ENCODE data around the gene TERT.
"Not testable (repeated sequence)": the region's sequence is repeated elsewhere in the genome, so short reads cannot be mapped to it uniquely, and the experiment has no call there.

TERT gene

DNA sequence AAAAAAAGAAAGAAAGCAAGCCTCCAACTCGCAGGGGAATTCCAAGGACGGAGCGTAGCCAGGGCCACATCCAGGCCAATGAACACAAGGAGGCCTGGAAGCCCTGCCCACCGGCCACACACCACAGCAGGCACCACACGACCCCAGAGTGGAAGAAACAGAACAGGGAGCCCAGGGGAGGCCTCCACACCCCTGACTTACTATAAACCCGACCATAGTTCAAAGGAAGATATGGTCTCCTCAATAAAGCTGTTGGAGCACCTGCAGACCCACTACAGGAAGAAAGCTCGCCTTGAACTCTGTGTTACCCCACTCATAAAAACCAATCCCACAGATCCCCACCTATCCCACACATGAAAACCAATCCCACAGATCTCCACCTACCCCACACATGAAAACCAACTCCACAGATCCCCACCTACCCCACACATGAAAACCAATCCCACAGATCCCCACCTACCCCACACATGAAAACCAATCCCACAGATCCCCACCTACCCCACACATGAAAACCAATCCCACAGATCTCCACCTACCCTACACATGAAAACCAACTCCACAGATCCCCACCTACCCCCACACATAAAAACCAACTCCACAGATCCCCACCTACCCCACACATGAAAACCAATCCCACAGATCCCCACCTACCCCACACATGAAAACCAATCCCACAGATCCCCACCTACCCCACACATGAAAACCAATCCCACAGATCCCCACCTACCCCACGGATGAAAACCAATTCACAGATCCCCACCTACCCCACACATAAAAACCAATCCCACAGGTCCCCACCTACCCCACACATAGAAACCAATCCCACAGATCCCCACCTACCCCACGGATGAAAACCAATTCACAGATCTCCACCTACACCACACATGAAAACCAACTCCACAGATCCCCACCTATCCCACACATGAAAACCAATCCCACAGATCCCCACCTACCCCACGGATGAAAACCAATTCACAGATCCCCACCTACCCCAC, 19.2 kb downstream of the TERT start:
- WGBS (ENCODE audit: extremely low coverage, insufficient coverage, low lambda C conversion rate): no CpG with 5 or more reads among the region's 10 CpGs
- H3K4me3 ChIP-seq (ENCODE audit: low read length); H3K79me2 ChIP-seq (ENCODE audit: control insufficient read depth, insufficient read depth, low read length); H3K79me1 ChIP-seq (ENCODE audit: low read length); H2BK120ac ChIP-seq (ENCODE audit: low read depth, low read length); H4K5ac ChIP-seq (ENCODE audit: low read length); H4K8ac ChIP-seq (ENCODE audit: low read depth, low read length); H3K56ac ChIP-seq (ENCODE audit: low read length); H3K27ac ChIP-seq (ENCODE audit: low read depth, low read length); H2BK5ac ChIP-seq (ENCODE audit: low read length); H3K9ac ChIP-seq (ENCODE audit: low read length); H2AK5ac ChIP-seq (ENCODE audit: low read length); H3K18ac ChIP-seq (ENCODE audit: low read length); H3K23ac ChIP-seq (ENCODE audit: low read length); H3K4me1 ChIP-seq (ENCODE audit: control insufficient read depth, low read depth, low read length); H3K36me3 ChIP-seq (ENCODE audit: control insufficient read depth, insufficient read depth, low read length); DNase-seq; H2BK15ac ChIP-seq (replicated peaks; ENCODE audit: low read depth); H3K4me2 ChIP-seq (ENCODE audit: low read length); H3K27me3 ChIP-seq (ENCODE audit: insufficient read depth, low read length, poor library complexity); H3K4ac ChIP-seq (ENCODE audit: low read depth, low read length): not testable (repeated sequence)

DNA sequence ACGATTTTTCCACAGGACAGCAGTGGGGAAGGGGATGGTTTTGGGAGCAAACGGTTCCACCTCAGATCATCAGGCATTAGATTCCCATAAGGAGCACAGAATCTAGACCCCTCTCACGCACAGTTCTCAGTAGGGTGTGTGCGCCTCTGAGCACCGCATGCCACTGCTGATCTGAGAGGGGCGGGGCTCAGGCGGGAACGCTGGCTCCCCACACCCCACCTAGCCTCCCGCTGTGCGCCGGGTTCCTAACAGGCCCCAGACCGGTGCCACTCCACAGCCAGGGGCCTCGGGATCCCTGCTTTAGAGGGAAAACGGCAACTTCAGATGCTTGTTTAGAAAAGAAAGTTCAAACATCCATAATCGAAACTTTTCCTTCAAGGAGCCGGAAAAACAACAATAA, 20.4 kb downstream of the TERT start:
- no peak overlapping the region for H2BK5ac ChIP-seq (ENCODE audit: low read length)
- H3K4ac ChIP-seq (ENCODE audit: low read depth, low read length): no peak overlapping the region
- no peak overlapping the region for H3K23ac ChIP-seq (ENCODE audit: low read length)
- H3K79me2 ChIP-seq (ENCODE audit: control insufficient read depth, insufficient read depth, low read length): no peaks in the 10 kb centered on the region
- H3K27ac ChIP-seq (ENCODE audit: low read depth, low read length): no peak overlapping the region
- no peaks in the 10 kb centered on the region for H3K27me3 ChIP-seq (ENCODE audit: insufficient read depth, low read length, poor library complexity)
- no CpG with 5 or more reads among the region's 16 CpGs for WGBS (ENCODE audit: extremely low coverage, insufficient coverage, low lambda C conversion rate)
- no peak for DNase-seq
- no peak overlapping the region for H2BK15ac ChIP-seq (replicated peaks; ENCODE audit: low read depth)
- H4K8ac ChIP-seq (ENCODE audit: low read depth, low read length): no peak overlapping the region
- peaks cover 1% of the 10 kb centered on the region for H3K36me3 ChIP-seq (ENCODE audit: control insufficient read depth, insufficient read depth, low read length)
- no peak overlapping the region for H2AK5ac ChIP-seq (ENCODE audit: low read length)
- no peak overlapping the region for H3K4me3 ChIP-seq (ENCODE audit: low read length)
- H3K9ac ChIP-seq (ENCODE audit: low read length): no peak overlapping the region
- H3K56ac ChIP-seq (ENCODE audit: low read length): no peak overlapping the region
- H3K18ac ChIP-seq (ENCODE audit: low read length): no peak overlapping the region
- no peak overlapping the region for H4K5ac ChIP-seq (ENCODE audit: low read length)
- H3K79me1 ChIP-seq (ENCODE audit: low read length): no peaks in the 10 kb centered on the region
- no peak overlapping the region for H3K4me2 ChIP-seq (ENCODE audit: low read length)
- no peak overlapping the region for H2BK120ac ChIP-seq (ENCODE audit: low read depth, low read length)
- no peaks in the 10 kb centered on the region for H3K4me1 ChIP-seq (ENCODE audit: control insufficient read depth, low read depth, low read length)

DNA sequence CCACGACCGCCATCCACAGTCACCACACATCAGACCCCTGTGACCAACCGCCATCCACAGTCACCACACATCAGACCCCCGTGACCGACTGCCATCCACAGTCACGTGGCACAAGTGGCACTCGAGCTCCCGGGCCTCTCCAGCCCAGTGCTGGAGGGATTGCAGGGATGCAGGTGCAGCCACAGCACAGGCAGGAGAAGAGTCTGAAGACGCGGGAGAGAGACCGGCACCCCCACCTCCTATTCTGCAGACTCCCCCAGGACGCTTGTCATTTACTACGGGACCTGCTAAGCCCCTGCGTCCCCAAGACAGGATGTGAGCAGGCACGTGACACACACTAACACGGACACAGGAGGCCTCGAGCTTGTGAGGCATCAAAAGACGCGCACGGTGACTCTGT, 21.1 kb downstream of the TERT start:
- no peak overlapping the region for H2AK5ac ChIP-seq (ENCODE audit: low read length)
- H3K79me1 ChIP-seq (ENCODE audit: low read length): no peaks in the 10 kb centered on the region
- peaks cover 1% of the 10 kb centered on the region for H3K36me3 ChIP-seq (ENCODE audit: control insufficient read depth, insufficient read depth, low read length)
- no peak overlapping the region for H3K4ac ChIP-seq (ENCODE audit: low read depth, low read length)
- no peak overlapping the region for H2BK120ac ChIP-seq (ENCODE audit: low read depth, low read length)
- no CpG with 5 or more reads among the region's 20 CpGs for WGBS (ENCODE audit: extremely low coverage, insufficient coverage, low lambda C conversion rate)
- H4K8ac ChIP-seq (ENCODE audit: low read depth, low read length): no peak overlapping the region
- H3K27me3 ChIP-seq (ENCODE audit: insufficient read depth, low read length, poor library complexity): no peaks in the 10 kb centered on the region
- H3K4me2 ChIP-seq (ENCODE audit: low read length): no peak overlapping the region
- no peak for DNase-seq
- H3K9ac ChIP-seq (ENCODE audit: low read length): no peak overlapping the region
- no peak overlapping the region for H3K4me3 ChIP-seq (ENCODE audit: low read length)
- H2BK15ac ChIP-seq (replicated peaks; ENCODE audit: low read depth): no peak overlapping the region
- H3K4me1 ChIP-seq (ENCODE audit: control insufficient read depth, low read depth, low read length): no peaks in the 10 kb centered on the region
- no peak overlapping the region for H3K27ac ChIP-seq (ENCODE audit: low read depth, low read length)
- no peaks in the 10 kb centered on the region for H3K79me2 ChIP-seq (ENCODE audit: control insufficient read depth, insufficient read depth, low read length)
- no peak overlapping the region for H3K56ac ChIP-seq (ENCODE audit: low read length)
- no peak overlapping the region for H3K23ac ChIP-seq (ENCODE audit: low read length)
- H3K18ac ChIP-seq (ENCODE audit: low read length): no peak overlapping the region
- H2BK5ac ChIP-seq (ENCODE audit: low read length): no peak overlapping the region
- no peak overlapping the region for H4K5ac ChIP-seq (ENCODE audit: low read length)

DNA sequence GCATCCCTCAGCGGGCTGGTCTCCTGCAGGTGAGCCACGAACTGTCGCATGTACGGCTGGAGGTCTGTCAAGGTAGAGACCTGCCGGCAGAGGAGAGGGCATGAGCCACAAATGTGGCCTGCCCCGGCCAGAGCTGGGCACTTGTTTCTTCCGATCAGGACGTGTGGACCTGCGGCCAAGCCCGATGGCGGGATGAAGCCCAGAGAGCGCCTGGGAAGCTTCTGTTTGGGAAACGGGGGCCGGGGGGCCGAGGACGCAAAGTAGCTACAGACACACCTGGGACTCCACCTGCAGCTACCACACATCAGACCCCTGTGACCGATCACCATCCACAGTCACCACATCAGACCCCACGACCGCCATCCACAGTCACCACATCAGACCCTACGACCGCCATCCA, 22.7 kb downstream of the TERT start:
- H2BK120ac ChIP-seq (ENCODE audit: low read depth, low read length): no peak overlapping the region
- no peak overlapping the region for H3K56ac ChIP-seq (ENCODE audit: low read length)
- H3K4me3 ChIP-seq (ENCODE audit: low read length): no peak overlapping the region
- H3K36me3 ChIP-seq (ENCODE audit: control insufficient read depth, insufficient read depth, low read length): no peaks in the 10 kb centered on the region
- no peak overlapping the region for H4K5ac ChIP-seq (ENCODE audit: low read length)
- H3K79me2 ChIP-seq (ENCODE audit: control insufficient read depth, insufficient read depth, low read length): no peaks in the 10 kb centered on the region
- H2BK15ac ChIP-seq (replicated peaks; ENCODE audit: low read depth): no peak overlapping the region
- no peaks in the 10 kb centered on the region for H3K27me3 ChIP-seq (ENCODE audit: insufficient read depth, low read length, poor library complexity)
- no peaks in the 10 kb centered on the region for H3K4me1 ChIP-seq (ENCODE audit: control insufficient read depth, low read depth, low read length)
- no peak for DNase-seq
- no peak overlapping the region for H2BK5ac ChIP-seq (ENCODE audit: low read length)
- H3K4ac ChIP-seq (ENCODE audit: low read depth, low read length): no peak overlapping the region
- H3K27ac ChIP-seq (ENCODE audit: low read depth, low read length): no peak overlapping the region
- H3K9ac ChIP-seq (ENCODE audit: low read length): no peak overlapping the region
- H3K23ac ChIP-seq (ENCODE audit: low read length): no peak overlapping the region
- H4K8ac ChIP-seq (ENCODE audit: low read depth, low read length): no peak overlapping the region
- H3K4me2 ChIP-seq (ENCODE audit: low read length): no peak overlapping the region
- H3K18ac ChIP-seq (ENCODE audit: low read length): no peak overlapping the region
- no peaks in the 10 kb centered on the region for H3K79me1 ChIP-seq (ENCODE audit: low read length)
- H2AK5ac ChIP-seq (ENCODE audit: low read length): no peak overlapping the region
- no CpG with 5 or more reads among the region's 21 CpGs for WGBS (ENCODE audit: extremely low coverage, insufficient coverage, low lambda C conversion rate)

DNA sequence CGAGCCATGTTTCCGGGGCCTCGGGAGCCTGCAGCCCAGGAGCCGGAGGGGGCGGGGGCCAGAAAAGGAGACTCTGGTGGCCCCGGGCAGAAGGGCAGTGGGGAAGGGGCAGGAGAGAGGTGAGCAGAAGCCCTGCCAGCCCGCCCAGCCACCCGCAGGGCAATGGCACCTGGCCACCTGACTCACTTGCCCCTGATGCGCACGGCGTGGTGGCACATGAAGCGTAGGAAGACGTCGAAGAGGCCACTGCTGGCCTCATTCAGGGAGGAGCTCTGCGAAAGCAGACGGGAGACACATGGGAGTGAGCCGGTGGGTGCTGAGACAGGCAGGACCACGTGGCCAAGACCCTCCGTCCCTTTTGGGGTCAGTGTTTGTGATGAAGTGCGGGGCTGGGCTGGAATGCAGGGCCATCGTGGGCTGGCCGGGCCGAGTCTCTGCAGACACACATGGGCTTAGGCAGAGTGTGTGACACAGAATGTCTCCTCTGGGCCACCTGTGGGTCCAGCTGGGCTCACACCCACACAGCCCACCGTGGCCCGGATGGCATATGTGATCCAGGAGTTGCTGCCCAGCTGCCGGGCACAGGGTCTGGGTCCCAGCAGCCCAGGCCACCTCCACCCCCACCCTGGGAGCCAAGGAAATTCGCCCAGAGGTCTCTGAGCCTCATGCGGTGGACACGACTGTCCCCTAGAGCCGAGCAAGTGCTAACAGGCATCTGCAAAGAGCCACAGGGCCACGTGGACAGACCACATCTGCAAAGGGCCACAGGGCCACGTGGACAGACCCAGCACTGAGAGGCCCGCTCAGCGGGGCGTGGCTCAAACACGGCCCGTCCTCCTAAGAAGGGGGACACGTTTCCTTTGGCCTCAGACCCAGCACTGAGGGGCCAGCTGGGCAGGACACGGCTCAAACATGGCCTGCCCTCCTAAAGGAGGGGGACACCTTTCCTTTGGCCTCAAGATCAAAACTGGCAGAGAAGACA, 23.6 kb downstream of the TERT start:
- no peaks in the 10 kb centered on the region for H3K79me2 ChIP-seq (ENCODE audit: control insufficient read depth, insufficient read depth, low read length)

More for the DNA sequence above, 23.6 kb downstream of the TERT start:
- H3K4me2 ChIP-seq (ENCODE audit: low read length): no peak overlapping the region
- H3K4me1 ChIP-seq (ENCODE audit: control insufficient read depth, low read depth, low read length): no peaks in the 10 kb centered on the region
- no peak overlapping the region for H3K23ac ChIP-seq (ENCODE audit: low read length)
- H2AK5ac ChIP-seq (ENCODE audit: low read length): no peak overlapping the region
- H3K18ac ChIP-seq (ENCODE audit: low read length): no peak overlapping the region
- H2BK5ac ChIP-seq (ENCODE audit: low read length): no peak overlapping the region
- H4K8ac ChIP-seq (ENCODE audit: low read depth, low read length): no peak overlapping the region
- no CpG with 5 or more reads among the region's 39 CpGs for WGBS (ENCODE audit: extremely low coverage, insufficient coverage, low lambda C conversion rate)
- H3K56ac ChIP-seq (ENCODE audit: low read length): no peak overlapping the region
- no peaks in the 10 kb centered on the region for H3K27me3 ChIP-seq (ENCODE audit: insufficient read depth, low read length, poor library complexity)
- DNase-seq: no peak
- H3K36me3 ChIP-seq (ENCODE audit: control insufficient read depth, insufficient read depth, low read length): no peaks in the 10 kb centered on the region
- no peak overlapping the region for H2BK15ac ChIP-seq (replicated peaks; ENCODE audit: low read depth)
- no peak overlapping the region for H3K27ac ChIP-seq (ENCODE audit: low read depth, low read length)
- no peak overlapping the region for H3K4ac ChIP-seq (ENCODE audit: low read depth, low read length)
- H3K4me3 ChIP-seq (ENCODE audit: low read length): no peak overlapping the region
- H2BK120ac ChIP-seq (ENCODE audit: low read depth, low read length): no peak overlapping the region
- H3K9ac ChIP-seq (ENCODE audit: low read length): no peak overlapping the region
- no peaks in the 10 kb centered on the region for H3K79me1 ChIP-seq (ENCODE audit: low read length)
- no peak overlapping the region for H4K5ac ChIP-seq (ENCODE audit: low read length)

All from mesendoderm (in vitro differentiated cells).